ENCODE measurements around the gene SLC25A6.
"Not testable (repeated sequence)": the region's sequence is repeated elsewhere in the genome, so short reads cannot be mapped to it uniquely, and the experiment has no call there.

SLC25A6 gene

DNA sequence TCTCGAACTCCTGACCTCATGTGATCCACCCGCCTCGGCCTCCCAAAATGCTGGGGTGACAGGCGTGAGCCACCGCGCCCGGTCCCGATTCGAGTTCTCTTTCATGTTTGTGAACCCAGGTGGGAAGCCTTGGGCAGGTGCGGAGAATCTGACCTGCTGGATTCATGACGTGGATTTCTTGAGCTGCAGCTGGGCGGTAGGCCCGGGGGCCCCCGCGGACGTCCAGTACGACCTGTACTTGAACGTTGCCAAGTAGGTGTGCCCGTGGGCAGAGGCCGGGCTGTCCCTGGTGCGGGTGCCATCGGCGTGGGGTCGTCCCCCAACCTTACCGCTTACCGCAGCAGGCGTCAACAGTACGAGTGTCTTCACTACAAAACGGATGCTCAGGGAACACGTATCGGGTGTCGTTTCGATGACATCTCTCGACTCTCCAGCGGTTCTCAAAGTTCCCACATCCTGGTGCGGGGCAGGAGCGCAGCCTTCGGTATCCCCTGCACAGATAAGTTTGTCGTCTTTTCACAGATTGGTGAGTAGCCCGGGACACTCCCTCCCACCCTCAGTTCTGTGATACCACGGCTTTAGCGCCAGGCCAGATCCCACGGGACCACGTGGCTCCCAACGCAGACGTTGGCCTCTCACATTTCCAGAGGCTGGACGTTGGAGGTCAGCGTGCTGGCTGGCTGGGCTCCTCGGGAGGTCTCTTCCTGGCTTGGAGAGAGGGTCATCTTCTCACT lies 39.8 kb downstream of the SLC25A6 start:
- no peak for DNase-seq

DNA sequence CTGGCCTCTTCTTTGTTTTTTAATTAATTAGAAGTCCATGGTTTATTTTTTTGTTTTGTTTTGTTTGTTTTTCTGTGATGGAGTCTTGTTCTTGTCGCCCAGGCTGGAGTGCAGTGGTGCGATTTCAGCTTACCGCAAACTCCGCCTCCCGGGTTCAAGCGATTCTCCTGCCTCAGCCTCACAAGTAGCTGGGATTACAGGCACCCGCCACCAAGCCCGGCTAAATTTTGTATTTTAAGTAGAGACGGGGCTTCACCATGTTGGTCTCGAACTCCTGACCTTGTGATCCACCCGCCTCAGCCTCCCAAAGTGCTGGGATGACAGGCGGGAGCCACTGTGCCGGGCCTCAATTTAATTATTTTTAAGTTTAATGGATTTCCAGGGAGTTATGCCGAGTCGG lies 42.3 kb downstream of the SLC25A6 start:
- DNase-seq: not testable (repeated sequence)

DNA sequence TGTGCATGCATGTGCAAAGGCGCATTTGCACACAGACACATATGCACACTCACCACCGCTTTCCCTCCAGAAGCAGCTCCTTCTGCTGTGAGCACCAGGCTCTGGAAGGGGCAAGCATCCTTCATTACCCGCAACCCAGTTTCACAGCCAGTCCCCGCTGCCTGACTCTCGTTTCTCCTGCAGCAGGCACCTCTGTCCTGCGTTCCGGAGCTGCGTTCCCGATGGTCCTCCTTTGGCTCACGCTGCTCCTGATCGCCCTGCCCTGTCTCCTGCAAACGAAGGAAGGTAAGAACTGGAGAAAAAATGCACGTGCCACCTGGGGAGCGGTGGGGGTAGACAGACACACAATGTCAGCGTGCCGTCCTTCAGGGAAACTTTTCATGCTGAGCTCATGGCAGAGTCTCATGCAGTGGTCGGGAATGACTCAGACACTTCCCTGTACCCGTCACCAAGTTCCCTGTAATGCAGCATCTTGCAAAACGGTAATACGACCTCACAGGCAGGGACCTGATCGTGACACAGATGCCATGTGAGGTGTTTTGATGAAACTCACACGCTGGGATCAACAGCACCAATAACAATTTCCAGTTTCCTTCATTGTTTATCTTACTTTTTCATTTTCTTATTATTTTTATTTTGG lies 50.2 kb downstream of the SLC25A6 start:
- no peak for DNase-seq

GRCh38 chrX:1336948-1337779 lies 54.7 kb downstream of the SLC25A6 start:
- no peak for DNase-seq

DNA sequence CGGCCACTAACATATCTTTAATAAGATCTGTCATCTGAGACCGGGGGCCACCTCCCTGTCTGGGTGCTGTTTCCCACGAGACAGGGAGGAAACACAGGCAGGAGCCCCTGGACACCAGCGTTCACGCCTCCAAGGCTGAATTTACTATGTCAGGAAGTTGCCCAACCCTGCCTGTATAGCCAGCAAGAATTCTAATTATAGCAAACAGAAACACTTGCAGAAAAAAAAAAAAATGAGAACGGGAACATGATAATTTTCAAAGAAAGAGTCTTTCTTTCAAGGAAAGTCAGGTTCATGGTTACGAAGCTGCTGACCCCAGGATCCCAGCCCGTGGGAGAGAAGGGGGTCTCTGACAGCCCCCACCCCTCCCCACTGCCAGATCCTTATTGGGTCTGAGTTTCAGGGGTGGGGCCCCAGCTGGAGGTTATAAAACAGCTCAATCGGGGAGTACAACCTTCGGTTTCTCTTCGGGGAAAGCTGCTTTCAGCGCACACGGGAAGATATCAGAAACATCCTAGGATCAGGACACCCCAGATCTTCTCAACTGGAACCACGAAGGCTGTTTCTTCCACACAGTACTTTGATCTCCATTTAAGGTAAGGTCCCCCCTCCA lies 55.5 kb downstream of the SLC25A6 start, which contains the start of gene IL3RA:
IL3RA (plus strand) TSS at position 455 of the 613 bp plus-strand sequence. CDS start 4,981 bp downstream, outside the sequence.
- no peak for DNase-seq

All from effector CD8-positive, alpha-beta T cell (primary cell).